HG02938 (cell line): ENCODE data around the gene ESF1.

Source experiments
- ATAC-seq: cut with Tn5 transposase; IDR thresholded peaks from one replicate; pipeline ENCODE4 v1.9.1; 2021; ENCODE audit warnings: mild to moderate bottlenecking, moderate library complexity; ENCODE audit not compliant: unreplicated experiment

Gene ESF1

DNA sequence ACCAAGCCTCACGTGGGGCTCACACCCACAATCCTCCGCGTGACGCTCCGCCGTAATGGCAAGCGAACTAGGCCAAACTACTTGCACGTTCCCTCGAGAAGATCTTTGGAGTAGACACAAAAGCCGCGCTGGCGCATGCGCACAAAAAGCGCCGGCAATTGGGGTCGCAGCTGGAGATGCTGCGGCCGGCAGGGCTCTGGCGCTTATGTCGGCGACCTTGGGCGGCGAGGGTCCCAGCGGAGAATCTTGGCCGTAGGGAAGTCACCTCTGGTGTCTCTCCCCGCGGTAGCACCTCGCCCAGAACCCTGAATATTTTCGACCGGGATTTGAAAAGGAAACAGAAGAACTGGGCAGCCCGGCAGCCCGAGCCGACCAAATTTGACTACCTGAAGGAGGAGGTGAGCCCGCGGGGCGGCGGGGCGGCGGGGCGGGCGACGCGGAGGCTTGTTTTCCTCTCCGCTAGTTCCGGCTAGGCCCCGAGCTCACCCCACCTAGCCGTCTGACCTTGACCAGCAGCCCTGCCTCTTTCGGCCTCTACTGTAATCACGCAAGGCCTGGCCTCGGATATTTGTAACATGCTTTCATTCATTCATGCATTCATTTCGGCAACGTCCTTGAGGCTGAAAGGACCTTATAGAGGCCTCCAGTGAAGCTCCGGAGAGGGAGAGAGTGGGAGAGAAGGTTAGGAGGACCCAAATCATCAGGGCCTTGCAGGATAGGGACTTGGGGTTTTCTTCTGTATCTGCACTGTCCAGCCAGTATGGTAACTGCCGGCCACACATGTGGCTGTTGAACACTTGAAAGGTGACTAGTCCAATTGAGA is at the start of gene ESF1, which contains the start of gene NDUFAF5:
ESF1 (minus strand) TSS at position 27 of the 823 bp plus-strand sequence. CDS start 1,779 bp downstream, outside the sequence.
NDUFAF5 (plus strand) TSS at position 136 of the 823 bp plus-strand sequence; CDS start at position 177, 41 bp downstream.
- peak; percentile 94 for ATAC-seq

- ATAC-seq: no peak
Observed at GRCh38 chr20:13831476-13831875, 46.8 kb upstream of the ESF1 start.

GRCh38 chr20:13825465-13825864 is 40.7 kb upstream of the ESF1 start:
- ATAC-seq: no peak

DNA sequence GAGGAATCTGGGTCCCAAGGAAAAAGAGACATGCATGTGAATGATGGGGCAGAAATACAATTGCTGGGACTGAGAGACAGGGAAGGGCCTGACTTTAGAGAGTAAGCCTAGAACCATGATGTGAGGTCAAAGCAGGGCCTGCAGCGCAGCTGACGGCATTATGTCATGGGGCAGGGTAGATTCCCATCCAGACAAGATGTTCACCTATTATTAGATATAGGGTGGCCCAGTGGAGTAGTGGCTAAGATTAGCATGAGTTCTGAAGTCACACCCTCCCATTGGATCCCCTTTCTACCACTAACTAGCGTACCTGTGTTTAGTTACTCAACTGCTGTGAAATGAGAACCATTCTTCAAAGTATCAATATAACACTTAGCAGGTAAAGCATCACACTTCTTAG is 39.7 kb upstream of the ESF1 start:
- ATAC-seq: no peak

DNA sequence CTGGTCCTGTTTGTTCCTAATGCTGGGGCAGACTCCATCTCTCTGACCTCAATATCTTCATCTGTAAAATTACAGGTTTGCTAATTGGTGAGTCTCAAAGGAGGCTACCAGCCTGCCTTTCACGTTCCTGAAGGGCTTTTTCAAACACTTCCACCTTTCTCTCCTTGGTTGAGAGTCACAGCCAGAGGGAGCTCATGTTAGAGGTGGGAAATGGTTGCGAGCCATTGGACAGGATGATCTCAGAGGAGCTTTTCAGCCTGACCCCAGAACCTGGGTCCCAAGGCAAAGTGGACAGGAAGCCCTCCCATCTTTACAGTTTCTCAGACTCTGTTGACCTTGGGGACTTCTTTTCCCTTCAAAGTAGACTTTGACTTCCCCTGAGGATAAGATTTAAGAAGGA is 37.7 kb upstream of the ESF1 start:
- ATAC-seq: no peak

DNA sequence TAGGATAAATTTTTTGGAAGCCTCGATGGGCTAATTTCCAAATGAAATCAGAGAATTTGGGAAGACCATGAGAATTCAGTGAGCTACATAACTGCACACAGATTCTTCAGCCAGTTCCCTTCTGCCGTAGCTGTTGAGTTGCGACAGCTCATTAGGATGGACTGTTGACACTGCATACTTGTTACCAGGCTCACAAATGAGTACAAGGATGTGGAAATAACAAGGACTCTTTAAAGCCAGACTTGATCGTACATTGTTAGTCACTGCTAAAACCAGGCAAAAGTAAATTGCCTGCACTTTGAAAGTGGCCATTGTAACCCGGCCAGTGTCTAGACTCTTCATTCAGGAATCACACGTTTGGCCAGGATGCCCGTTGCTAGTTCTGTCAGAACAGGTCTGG is 37.2 kb upstream of the ESF1 start:
- no peak for ATAC-seq

- peak; percentile 77 for ATAC-seq
Observed at GRCh38 chr20:13819885-13820645, 35.3 kb upstream of the ESF1 start.

GRCh38 chr20:13817342-13817741 is 32.6 kb upstream of the ESF1 start:
- no peak for ATAC-seq

GRCh38 chr20:13816757-13817156 is 32.0 kb upstream of the ESF1 start:
- no peak for ATAC-seq

- no peak for ATAC-seq
Observed at GRCh38 chr20:13814672-13815071, 30.0 kb upstream of the ESF1 start.

DNA sequence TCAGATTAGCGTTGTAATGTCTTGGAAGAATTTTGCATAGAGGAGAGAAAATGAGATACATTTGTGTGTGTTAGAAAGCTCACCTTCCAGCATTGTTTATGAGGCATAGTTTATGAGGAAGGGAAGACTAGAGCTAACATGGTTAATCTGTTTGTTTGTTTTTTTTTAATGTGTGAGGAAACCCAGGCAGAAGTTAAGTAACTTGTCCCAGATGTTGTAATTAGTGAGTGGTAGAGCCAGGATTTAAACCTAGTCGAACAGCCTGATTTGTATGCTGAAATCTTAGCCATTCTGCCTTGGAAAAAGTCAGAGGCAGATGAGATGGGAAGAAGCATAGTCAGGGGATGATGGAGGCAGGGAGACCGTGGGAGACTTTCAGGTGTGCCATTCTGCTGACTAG is 29.2 kb upstream of the ESF1 start:
- ATAC-seq: no peak

GRCh38 chr20:13810446-13810845 is 25.7 kb upstream of the ESF1 start:
- no peak for ATAC-seq

GRCh38 chr20:13809855-13810254 is 25.1 kb upstream of the ESF1 start:
- no peak for ATAC-seq

DNA sequence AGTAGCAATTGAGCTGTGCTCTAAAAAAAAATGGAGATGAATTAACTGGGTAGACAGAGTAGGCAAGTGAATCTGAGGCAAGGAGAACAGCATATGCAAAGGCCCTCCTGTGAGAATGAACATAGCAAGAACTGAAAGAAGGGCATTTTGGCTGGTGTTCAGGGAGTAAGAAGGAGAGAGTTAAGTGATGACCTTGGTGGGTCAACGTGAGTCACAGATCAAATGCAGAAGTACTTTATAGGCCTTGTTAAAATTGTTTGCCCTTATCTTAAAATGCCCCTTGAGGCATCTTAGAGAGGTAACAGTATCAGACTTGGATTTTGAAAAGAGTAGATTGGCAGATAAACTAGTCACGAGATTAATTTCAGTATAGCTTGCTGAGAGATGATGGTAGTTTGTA is 24.7 kb upstream of the ESF1 start:
- no peak for ATAC-seq

DNA sequence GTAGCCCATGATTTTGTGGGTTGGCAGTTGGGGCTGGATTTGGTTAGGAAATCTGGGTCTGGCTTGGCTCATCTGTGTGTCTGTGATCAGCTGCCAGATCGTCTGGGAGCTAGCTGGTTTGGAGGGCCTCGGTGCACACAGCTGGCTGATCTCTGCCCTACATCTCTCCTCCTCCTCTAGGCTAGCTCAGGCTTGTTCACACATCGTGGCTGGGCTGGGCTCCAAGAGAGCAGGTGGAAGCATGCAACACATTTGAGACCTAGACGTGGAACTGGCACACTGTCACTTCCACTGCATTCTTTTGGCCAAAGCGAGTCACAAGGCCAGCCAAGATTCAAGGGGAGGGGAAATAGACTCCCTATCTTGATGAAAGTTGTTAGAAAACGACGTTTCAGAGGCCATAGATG is 16.0 kb upstream of the ESF1 start:
- no peak for ATAC-seq

DNA sequence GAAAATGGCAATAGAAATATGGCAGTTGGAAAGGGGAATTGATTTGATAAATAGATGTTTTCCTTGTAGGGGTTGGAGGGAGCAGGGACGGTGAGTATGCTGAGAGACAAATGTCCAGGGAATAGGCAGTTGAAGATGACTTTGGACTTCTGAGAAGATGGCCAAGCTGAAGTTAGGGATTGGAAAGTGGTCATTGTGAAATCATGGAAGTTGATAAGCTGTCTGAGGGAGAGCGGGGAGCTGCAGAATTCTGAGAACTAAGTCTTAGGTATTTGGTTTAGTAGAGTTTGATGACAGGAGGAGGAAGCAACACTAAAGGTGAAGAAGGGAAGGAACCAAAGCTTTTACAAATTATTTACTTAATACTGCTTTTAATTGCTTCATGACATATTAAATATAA is 15.3 kb upstream of the ESF1 start:
- ATAC-seq: no peak

DNA sequence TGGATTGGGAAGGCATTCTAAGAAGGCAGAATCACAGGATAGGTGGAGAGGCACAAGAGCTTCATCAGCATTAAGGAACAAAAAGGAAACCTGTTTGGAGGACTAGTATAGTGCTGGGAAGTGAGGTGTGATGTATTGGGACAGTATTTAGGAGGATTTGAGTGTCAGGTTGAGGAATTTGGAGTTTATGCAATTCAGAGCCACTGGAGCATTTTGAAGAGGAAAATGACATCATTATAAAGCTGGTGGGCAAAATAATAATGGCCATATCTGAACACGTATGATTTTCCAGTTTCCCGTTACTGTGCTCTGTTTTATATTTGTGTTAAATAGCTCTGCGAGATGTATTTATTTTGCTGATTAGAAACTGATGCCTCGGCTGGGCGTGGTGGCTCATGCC is 14.3 kb upstream of the ESF1 start:
- ATAC-seq: no peak

DNA sequence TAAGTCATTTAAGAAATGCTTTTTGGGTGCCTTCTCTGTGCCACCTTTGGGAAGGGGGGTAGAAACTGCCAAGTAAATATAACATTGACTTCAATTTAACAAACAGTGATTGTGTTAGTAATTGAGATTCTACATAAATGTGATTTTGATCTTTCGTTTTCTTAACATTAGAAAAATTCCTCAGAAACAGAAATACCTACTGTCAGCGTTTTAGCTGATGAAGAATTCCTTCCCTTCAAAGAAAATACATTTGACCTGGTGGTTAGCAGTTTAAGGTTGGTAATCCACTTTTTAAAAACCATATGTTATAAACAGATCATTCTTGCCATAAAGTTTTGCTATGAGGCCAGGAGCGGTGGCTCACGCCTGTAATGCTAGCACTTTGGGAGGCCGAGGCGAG is 9.9 kb upstream of the ESF1 start:
- ATAC-seq: no peak

DNA sequence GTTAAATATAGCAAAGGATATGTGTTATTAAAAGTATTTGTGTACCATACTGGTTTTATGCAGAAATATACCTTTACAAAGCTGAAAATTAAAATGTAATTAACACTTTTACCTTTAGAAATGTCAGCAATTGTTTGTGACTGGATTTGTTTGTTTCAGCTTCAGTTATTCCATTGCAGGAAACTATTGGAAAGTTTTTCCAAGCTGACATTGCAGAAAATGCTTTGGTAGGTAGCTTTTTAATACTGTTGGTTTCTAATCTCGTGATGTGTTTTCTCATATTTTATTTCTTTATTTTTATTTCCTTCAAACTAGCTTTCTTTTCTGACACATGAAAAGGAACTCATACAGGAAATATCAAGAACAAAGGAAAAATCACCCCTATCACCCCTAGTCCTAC is 8.3 kb upstream of the ESF1 start:
- no peak for ATAC-seq

DNA sequence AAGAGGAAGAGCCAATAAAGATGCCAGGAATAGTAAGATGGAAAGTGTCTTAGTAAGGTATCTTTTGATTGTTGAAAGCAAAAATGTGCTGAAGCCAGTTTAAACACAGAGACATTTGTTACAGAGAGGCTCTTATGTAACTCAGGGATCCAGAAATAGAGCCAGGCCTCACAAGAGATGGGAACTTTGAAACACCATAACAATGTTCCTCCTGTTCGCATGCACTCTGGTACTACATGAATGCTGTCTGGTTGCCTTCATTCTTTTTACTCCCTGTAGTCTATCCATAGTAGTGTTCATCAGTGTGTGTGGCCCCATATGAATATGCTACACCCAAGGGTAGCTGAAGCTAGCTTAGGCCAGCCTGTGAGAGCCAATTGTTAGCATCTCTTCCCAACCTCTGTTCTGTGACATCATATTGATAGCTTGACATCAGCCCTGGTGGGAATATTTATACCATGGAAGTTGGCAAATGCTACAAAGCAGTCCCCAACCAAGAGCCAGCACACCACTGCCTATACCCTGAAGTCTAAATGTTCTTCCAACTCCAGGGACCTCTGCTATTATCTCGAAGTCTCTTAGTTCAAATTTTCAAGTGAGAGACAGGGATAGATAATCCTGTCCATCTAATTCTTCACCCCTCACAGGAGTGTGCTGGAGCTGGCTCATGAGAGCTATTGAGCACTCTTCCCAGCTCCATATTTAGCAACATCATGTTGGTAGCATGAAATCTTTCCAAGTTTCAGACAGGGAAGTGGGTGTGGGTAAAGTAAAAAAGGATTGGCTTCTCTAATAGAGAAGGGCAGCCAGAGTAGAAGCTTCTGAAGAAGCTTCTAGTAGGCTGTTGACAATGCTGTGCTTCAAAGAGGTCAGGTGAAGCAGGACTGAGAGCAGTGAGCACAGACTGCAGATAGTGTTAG is 7.1 kb upstream of the ESF1 start:
- no peak for ATAC-seq

- ATAC-seq: no peak
Observed at GRCh38 chr20:13790708-13791107, 6.0 kb upstream of the ESF1 start.
